ENCODE results near the gene KCNJ5.

- no peak for TF ChIP-seq EZH2 (IDR thresholded peaks at IDR 0.05; ENCODE audit: insufficient read depth, poor library complexity, severe bottlenecking)
- TF ChIP-seq EZH2phosphoT487 (IDR thresholded peaks at IDR 0.05; ENCODE audit: insufficient read depth, low read depth) = no peak
Observed at GRCh38 chr11:128911701-128912100, 20.5 kb downstream of the KCNJ5 start.
